Body of pancreas (tissue), 4 donors: ENCODE measurements around the gene LDB2. TPM values are rescaled to one million over a fixed set of nuclear protein-coding genes. Genes with fewer than 3 reads are reported as not detected.

Experiments used
- ATAC-seq: fragments of 150-250 bp; one replicate; pipeline ENCODE4 v1.9.1; 2016
- DNase-seq, 4 donors: peaks; one replicate each; pipeline ENCODE4 v3.0.0-alpha.2; 2019
- H3K27ac ChIP-seq, 4 donors: fragments of 200-600 bp; sonication (generic); 1 replicate in 3 of 4; 2 replicates in 1 of 4; pipeline versions ENCODE4 v1.5.1 to v1.6.1; 2016 to 2019; ENCODE audit warnings: mild to moderate bottlenecking in 1 of 4, mixed read lengths in 1 of 4, moderate library complexity in 1 of 4
- H3K27me3 ChIP-seq, 2 donors: fragments of 200-600 bp; sonication (generic); one replicate each; pipeline ENCODE4 v1.6.0; 2016; ENCODE audit warnings: mild to moderate bottlenecking in 1 of 2
- H3K36me3 ChIP-seq, 2 donors: fragments of 200-600 bp; sonication (generic); replicated peaks in 1 of 2; 2 replicates each; pipeline ENCODE4 v1.5.1; 2016; ENCODE audit warnings: low read depth in 2 of 2; ENCODE audit not compliant: insufficient read depth in 1 of 2
- H3K4me1 ChIP-seq: fragments of 200-600 bp; sonication (generic); one replicate; pipeline ENCODE4 v1.6.0; 2016
- H3K4me3 ChIP-seq, 2 donors: fragments of 200-600 bp; sonication (generic); 1 replicate in 1 of 2; 2 replicates in 1 of 2; pipeline ENCODE4 v1.5.1; 2016 to 2019
- H3K9me3 ChIP-seq, 3 donors: fragments of 200-600 bp; sonication (generic); 1 replicate in 2 of 3; 2 replicates in 1 of 3; pipeline ENCODE4 v1.5.1; 2016
- CTCF ChIP-seq, 7 experiments: fragments of 450-650 bp in 4 of 7; fragments of 200-600 bp in 3 of 7; sonication (generic) in 3 of 7; IDR thresholded peaks; one replicate each; pipeline ENCODE4 v1.5.1; 2016 to 2019; ENCODE audit warnings: antibody characterized with exemption in 7 of 7
- POLR2A ChIP-seq, 3 donors: fragments of 450-650 bp; IDR thresholded peaks; one replicate each; pipeline ENCODE4 v1.6.1; 2016; ENCODE audit warnings: antibody characterized with exemption in 3 of 3, mild to moderate bottlenecking in 2 of 3
- WGBS, 2 donors: methylation state at CpG; one replicate each; pipeline ENCODE4 v1.1.5; 2017; 5-methylcytosine and 5-hydroxymethylcytosine counted together
- intact Hi-C: fragments of 100-400 bp; cut with DNase I; formaldehyde crosslinking; loops from one replicate; pipeline ENCODE4 v1.15.1; 2023
- total RNA-seq, 2 donors: library from RNA; depleted of rRNA; stranded (reverse); fragments of >200 nt; gene quantifications; one replicate each; pipeline ENCODE4 v1.1.0, GENCODE V29; 2016

Gene LDB2
- total RNA-seq, 2 donors from 2014 or later, result 14.8 to 16.5 TPM

DNA sequence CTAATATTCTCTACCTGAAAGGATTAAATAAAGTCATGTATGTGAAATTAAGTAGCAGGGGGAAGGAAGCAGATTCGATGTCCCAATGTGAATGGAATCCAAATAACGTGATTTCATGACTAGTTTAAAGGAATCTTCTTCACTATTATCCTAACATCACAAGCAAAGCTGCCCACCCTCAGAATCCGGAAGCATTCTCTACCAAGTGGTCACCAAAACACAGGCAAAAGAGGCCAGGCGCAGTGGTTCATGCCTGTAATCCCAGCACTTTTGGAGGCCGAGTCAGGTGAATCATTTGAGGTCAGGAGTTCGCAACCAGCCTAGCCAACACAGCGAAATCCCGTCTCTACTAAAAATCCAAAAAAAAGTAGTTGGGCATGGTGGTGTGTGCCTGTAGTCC, 212.9 kb downstream of the LDB2 start:
- no peaks in the 10 kb centered on the region for H3K36me3 ChIP-seq
- 82 to 85% methylated on average over 8 of the region's 8 CpGs for WGBS, 2 donors
- H3K4me1 ChIP-seq, result no peaks in the 10 kb centered on the region
- no peak overlapping the region for H3K27ac ChIP-seq
- no peak for ATAC-seq
- intact Hi-C loops, result no loop called here
- no peaks in the 10 kb centered on the region for H3K9me3 ChIP-seq
- H3K27me3 ChIP-seq, result no peaks in the 10 kb centered on the region
- TF ChIP-seq POLR2A (IDR thresholded peaks at IDR 0.05), result no peak
- TF ChIP-seq CTCF (IDR thresholded peaks at IDR 0.05), result no peak
- DNase-seq, result no peak
- H3K4me3 ChIP-seq, result no peak overlapping the region

- DNase-seq, result no peak
- TF ChIP-seq CTCF (IDR thresholded peaks at IDR 0.05), result no peak
- TF ChIP-seq POLR2A (IDR thresholded peaks at IDR 0.05), result no peak
- Histone ChIP-seq H3K4me1 (no peaks in the 10 kb centered on the region), H3K27ac (no peak overlapping the region), H3K27me3 (no peaks in the 10 kb centered on the region), H3K36me3 (no peaks in the 10 kb centered on the region), H3K4me3 (no peak overlapping the region), H3K9me3 (no peaks in the 10 kb centered on the region)
- WGBS, 2 donors, result 79 to 91% methylated on average over 3 of the region's 3 CpGs
- no peak for ATAC-seq
- intact Hi-C loops, result no loop called here
Observed at GRCh38 chr4:16684935-16685334, 213.5 kb downstream of the LDB2 start.

DNA sequence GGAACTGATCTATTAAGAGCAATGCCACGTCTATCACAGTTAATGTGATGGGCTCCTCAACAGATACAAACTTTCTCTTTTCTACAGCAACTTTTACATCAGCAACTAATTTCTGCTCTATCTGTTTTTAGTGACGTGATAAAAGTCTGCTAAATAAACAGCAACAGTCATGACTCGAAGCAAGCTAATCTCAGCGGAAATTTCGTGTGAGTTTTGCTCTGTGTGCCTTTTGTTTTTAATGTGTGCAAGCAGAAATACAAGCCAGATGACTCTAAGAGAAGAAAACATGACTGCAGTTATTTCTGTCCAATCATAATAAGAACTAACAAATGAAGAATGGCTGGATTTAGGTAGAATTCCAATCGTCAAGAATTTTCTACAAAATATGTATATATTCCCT, 214.3 kb downstream of the LDB2 start:
- ATAC-seq (no peak), DNase-seq (no peak)
- H3K4me3 ChIP-seq, result no peak overlapping the region
- WGBS, 2 donors, result 31 to 33% methylated on average over 6 of the region's 6 CpGs
- no peaks in the 10 kb centered on the region for H3K36me3 ChIP-seq
- H3K27ac ChIP-seq, result no peak overlapping the region
- H3K9me3 ChIP-seq, result no peaks in the 10 kb centered on the region
- TF ChIP-seq CTCF (IDR thresholded peaks at IDR 0.05) (no peak), POLR2A (IDR thresholded peaks at IDR 0.05) (no peak)
- intact Hi-C loops, result no loop called here
- H3K4me1 ChIP-seq, result no peaks in the 10 kb centered on the region
- H3K27me3 ChIP-seq, result no peaks in the 10 kb centered on the region

GRCh38 chr4:16682975-16683374, 215.5 kb downstream of the LDB2 start:
- H3K27me3 ChIP-seq, result no peaks in the 10 kb centered on the region
- intact Hi-C loops, result no loop called here
- no peak overlapping the region for H3K27ac ChIP-seq
- H3K4me3 ChIP-seq, result no peak overlapping the region
- H3K9me3 ChIP-seq, result no peaks in the 10 kb centered on the region
- TF ChIP-seq POLR2A (IDR thresholded peaks at IDR 0.05) (no peak), CTCF (IDR thresholded peaks at IDR 0.05) (no peak)
- H3K36me3 ChIP-seq, result no peaks in the 10 kb centered on the region
- WGBS, 2 donors, result 42 to 51% methylated on average over 3 of the region's 3 CpGs
- no peak for ATAC-seq
- H3K4me1 ChIP-seq, result no peaks in the 10 kb centered on the region
- no peak for DNase-seq

DNA sequence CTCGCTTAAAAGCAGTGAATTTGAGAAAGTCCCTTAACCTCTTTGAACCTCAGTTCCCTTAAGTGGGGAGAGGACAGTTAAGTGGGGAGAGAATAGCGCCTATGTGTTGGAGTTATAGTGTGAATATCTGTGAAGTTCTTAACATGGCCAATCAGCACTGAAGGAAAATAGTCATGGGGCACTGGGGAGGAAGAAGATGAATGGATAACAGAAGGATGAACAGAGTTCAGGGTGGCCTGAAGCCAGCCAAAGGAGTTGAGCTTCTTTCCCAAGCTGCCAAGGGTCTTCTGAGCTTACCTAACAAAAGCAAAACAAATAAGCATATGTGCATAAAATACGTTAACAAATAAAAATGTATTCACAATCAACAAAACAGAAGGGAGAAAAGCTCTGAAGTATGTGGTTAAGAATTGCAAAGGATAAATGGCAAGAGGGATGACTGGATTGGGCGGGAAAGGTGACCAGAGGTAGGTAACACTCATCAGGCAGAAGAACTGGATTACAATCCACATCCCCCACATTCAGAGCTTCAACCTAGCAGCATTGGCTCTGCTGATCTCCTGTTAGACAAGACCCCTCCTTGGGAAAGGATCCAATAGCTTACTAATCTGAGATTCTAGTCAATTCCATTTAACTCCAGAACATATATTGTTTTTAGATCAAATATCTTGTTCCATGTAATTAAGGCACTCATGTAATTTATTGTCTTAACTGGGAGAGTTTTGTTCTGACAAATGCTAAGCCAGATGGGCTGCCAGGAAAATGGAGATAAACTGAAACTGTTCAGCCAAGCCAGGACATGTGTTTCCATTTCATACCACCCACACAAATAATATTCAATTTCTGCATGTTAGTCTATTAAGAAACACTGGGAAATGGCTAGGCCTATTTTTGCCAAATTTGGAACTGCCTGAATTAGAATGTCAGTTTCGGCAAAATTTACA, 221.2 kb downstream of the LDB2 start:
- Histone ChIP-seq H3K27me3 (peaks cover 0 to 3% of the 10 kb centered on the region in 2 donors), H3K4me3 (no peak overlapping the region), H3K4me1 (no peaks in the 10 kb centered on the region), H3K9me3 (no peaks in the 10 kb centered on the region), H3K27ac (no peak overlapping the region), H3K36me3 (no peaks in the 10 kb centered on the region)
- DNase-seq (no peak), ATAC-seq (no peak)
- intact Hi-C loops, result no loop called here
- 77 to 86% methylated on average over 5 of the region's 5 CpGs for WGBS, 2 donors
- TF ChIP-seq CTCF (IDR thresholded peaks at IDR 0.05), result no peak
- TF ChIP-seq POLR2A (IDR thresholded peaks at IDR 0.05), result no peak
